DMS153 treated with DMSO at 0.1 percent for 48 hours (cell line): Measurements from ENCODE around the gene AK9.

Source experiments
- DNase-seq: peaks from one replicate; lab custom pipeline; 2025; ENCODE audit not compliant: unreplicated experiment; lab: John Stamatoyannopoulos, UW

Gene AK9

DNA sequence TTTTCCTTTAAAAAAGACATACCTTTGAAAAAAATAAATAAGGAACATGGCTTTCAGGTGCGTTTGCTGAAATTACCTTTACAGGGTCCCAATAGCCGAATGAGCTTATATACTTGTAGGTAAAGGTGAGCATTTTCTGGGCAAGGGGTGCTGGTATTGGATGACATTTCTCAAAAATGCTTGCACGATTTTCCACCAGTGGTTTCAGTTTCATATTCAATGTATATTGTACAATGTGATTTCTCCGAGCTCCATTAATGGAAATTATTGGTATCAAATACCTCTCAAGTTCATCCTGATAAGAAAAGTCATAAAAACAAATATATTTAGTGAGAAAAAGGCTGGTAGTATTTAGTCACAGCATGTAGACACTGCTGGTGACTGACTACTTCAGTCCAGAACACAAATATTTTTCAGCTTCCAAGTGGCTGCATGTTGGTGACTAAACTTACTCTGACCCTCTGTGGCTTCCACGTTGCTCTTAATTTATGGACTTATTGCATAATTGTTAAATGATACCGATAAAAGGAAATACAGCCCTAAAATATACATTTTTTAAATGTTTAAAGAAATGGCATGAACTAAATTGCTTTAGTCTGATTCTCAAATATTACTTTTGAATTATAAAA lies 175.1 kb downstream of the AK9 start:
- DNase-seq: no peak

DNA sequence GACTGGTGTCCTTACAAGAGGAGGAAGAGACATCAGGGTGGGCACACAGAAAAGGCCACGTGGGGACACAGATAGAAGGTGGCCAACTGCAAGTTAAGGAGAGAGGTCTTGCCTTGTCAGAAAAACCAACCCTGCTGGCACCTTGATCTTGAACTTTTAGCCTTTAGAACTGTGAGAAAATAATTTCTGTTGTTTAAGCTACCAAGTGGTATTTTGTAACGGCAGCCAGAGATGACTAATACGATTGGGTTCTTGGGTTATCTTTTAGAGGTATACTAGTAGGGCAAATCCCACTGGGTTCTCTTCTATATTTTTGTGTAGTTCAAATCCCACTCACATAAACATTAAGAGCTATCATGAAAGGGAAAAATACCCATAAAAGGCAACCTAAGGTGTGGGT lies 176.1 kb downstream of the AK9 start:
- DNase-seq: no peak

DNA sequence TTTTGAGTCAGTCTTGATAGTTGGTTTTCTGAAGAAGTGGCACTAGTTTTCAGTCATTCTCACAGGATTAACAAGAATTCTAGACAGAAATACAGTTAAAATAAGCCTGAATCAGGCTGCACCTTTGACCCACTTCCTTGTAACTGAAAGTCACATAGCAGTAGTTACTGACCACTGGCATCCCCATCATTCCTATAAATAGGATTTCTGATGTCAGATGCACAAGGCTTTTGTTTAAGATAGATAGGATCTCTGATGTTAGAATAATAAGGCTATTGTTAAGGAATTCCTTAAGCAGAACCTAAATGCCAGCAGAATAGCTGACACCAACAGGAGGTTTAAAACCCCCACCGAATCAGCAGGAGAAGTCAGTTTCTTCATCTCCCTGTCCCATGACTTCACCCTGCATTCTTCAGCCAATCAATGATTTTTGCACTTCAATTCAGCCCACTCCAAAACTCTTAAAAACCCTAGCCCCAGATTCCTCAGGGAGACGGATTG lies 177.4 kb downstream of the AK9 start:
- DNase-seq: no peak

DNA sequence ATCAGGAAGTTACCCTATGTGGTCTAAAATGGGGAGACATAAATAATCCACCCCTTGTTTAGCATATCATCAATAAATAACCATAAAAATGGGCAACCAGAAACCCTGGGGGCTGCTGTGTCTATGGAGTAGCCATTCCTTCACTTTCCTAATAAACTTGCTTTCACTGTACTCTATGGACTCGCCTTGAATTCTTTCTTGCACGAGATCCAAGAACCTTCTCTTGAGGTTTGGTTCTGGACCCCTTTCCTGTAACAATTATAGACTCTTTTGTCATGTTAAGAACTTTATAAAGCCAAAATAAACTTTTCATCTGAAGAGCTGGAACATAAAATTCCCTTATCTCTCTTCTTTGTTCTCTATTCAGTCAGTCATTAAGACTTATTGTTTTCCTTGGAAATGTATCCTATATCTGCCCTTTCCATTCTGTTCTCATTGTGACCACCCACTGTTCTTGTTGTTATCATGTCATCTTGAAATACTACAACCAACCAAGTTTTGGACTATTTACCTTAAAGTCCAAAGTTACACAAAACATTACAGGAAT lies 178.7 kb downstream of the AK9 start:
- DNase-seq: no peak

DNA sequence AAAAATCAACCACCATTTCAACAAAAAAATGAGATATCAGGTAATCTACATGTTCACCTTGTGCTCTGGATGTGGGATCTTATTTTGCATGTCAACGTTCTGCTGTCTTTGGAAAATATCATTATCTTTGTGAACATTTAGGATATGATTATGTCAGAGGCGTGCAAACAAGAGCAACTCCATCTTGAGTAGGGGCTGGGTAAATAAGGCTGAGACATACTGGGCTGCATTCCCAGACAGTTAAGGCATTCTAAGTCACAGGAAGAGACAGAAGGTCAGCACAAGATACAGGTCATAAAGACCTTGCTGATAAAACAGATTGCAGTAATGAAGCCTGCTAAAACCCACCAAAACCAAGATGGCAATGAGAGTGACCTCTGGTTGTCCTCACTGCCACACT lies 179.2 kb downstream of the AK9 start:
- DNase-seq: no peak

DNA sequence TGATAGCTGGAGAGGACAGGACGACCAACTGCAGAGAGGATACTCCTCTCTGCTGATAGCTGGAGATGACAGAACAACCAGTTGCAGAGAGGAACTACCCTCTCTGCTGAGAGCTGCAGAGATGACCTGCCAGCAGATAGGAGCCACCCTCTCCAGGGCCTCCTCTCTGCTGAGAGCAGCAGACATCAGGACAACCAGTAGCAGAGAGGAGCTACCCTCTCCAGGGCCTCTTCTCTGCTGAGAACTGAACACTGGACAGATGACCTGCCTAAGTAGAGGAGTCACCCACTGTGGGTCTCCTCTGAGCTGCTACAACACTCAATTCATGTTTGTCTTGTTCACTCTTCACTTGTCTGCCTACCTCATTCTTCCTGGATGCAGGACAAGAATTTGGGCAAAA lies 180.6 kb downstream of the AK9 start:
- no peak for DNase-seq

DNA sequence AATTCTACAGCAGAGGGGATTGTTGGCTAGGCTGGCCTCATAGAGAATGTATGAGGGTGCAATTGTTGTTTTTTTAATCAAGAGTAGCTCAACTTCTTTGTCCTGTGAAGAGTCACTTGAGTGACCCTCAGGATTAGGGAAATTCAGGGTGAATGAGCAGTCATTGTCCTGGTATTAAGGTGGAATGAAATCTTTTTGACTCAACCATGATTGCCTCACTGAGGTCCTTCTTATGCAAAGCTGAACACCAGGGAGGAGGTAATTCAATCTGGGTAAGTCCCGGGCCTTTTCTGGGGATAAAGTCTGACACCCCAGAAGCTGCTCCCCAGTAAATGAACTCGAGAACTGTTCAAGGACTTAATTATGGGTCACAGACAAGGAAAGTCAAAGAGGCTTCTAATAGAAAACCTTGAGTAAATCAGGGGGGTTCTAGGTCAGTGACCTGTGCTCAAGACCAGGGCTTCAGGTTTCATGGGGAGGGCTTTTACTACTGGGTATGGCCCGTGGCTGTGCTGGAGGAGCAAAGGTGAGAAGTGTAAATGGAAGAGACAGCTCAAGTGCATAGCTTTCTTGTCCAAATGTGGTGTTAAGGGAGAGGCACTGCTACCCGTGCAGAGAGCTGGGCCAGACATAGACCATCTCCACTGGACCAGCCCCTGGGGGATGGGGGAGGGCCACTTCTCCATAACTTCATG lies 182.7 kb downstream of the AK9 start:
- DNase-seq: no peak

DNA sequence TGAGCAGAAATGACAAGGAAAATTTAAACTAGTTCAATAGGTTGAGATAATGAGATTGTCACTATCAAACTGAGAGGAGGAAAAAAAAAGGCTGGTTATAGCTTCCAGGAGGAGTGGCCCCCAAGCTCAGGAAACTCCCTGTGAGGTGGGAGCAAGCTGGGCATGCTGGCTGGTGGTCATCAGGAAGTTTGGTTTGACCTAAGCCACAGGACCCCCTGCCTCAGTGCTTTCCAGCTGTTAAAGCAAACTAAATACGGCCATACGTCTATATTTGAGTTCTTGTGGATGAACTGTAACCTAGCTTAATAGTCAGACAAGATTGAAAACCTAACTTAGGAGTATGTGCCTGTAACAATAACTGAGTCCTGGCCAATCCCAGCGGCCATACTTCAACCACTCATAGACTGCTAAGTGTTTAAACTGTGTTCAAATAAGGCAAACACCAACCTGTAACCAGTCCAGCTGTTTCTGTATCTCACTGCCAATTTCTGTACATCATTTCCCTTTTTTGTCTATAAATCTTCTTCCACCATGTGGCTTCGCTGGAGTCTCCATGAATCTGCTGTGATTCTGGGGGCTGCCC lies 183.4 kb downstream of the AK9 start:
- DNase-seq: no peak

DNA sequence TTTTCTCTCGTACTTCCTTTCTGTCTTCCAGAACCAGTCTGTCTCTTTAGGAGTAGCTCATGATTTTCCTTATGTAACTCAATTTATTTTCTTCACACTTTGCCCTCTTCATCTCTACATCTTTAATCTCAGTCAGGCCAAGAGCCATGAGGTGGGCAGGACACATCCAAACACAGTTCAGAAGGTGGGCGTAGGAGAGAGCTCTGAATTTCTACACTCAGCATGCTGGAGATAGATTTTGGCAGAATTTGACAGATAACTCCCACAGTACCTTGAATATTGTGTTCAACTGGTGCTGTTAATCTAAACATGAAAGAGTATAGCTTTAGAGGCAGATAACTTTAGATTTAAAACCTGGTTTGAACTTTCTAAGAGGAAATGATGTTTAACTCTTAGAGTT lies 184.2 kb downstream of the AK9 start:
- DNase-seq: no peak

DNA sequence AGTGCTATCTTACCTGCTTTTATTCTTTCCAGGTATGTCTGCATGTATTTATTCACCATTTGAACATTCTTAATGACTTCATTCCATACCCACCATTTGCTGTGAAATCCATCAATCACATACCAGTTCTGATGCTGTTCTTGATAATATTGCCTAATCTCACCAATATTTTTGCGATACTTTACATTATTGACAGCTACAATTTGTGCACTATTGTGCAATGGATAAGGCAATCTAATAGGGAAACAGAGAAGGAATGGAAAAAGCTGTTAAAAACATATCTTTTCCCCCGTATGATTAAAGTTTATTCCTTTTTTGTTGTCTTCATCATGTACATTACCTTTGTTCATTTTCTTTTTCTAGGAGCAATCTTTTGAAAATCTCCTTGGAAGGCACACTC lies 184.7 kb downstream of the AK9 start:
- DNase-seq: no peak

DNA sequence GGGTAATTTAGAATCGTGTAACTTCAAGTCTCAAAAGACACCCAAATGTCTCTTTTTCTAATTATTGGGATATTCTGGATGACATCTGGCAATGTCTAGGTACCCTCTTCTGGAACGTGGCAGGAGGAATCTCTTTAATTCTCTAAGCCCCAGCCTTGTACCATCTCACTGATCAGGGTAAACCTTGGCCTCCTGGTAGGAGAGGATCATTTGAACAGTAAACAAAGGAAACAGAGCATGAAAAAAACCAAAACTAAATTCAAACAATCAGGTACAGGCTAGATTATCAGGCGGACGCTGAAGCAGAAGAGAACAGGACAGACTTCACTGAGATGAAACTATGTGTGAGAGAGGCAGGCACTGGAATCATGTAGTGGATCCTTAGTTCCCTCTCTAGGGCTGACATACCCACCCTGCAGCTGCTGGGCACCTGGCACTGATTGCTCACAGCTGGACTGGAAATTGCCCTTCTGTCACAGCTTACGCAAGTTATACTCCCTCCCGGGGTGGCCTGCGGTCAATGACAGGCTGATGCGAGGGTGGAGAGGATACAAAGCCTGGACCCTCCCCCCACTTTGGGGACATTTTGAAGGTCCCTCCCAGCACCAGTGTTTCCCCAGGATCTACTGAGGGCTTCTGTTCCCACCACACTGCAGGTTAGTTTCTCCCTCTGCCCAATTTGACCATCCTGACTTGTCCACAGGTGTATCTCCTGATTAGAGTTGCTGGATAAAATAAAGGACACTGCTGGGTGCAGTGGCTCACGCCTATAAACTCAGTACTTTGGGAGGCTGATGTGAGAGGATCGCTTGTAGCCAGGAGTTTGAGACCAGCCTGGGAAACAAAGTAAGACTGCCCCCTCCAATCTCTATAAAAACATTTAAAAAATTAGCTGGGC lies 187.4 kb downstream of the AK9 start:
- no peak for DNase-seq

DNA sequence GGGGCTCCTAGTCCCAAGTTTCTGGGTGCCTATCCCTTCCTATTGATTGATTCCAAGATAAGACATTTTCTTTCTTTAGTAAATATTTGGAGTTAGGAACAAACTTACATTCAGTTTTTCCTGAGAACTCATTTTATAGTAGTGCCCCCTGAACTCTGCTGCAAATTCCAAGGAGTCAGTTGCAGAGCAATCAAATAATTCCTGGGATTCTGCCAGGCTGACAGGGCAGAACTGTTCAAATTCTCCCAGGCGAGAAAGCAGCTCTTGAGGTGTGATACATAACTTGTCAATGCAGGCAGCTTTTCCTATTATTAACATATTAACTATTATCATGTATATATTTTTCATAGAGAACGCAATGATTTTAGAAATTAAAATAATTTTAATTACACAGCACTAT lies 192.1 kb downstream of the AK9 start:
- no peak for DNase-seq

DNA sequence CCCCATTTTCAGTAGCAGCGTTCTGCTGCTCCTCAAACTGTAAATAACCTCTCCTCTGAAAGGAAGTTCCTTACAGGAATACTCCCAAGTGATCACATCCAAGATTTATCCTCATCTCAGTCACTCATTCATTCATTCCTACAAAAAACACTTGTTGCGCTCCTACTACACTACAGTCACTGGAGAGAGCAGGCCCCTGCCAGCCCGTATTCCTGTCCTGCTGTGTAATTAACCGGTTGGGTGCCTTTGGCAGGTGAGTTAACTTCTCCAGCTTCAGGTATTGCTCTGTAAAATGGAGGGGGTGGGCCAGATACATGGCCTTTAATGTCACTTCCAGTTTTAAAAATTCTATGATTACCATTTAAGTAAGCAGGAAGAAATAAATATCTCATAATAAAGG lies 192.9 kb downstream of the AK9 start:
- DNase-seq: no peak

DNA sequence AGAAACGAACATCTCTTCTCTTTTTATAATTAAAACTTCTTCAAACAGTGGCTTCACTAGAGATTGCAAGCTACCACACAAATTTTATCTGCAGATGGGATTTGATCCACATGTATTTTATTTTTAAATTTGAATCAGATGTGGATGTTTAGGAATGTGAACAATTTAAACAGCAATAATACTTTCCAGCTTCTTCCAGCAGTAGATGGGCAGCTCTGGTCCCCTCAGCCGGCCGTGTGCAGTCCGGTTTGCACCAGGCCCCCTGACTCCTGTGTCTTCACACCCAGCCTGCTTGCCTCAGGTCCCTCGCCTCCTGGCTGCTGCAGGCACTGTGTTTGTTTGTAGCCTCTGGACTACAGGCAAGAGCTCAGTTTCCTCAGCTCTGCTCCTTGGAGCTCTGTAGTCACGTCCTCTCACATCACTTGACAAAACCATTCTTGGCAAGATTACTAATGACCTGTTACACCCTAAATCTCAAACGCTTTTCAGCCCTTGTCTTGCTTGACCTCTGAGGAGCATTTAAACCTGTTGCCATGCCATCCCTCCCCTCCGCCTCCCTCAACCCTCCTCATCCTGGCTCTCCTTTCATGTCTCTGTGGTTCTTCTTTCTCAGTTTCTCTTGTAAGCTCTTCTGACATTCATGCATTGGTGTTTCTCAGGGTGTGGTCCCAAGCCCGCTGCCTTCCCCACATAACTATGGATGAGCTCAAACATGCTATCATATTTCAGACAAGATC lies 194.8 kb downstream of the AK9 start:
- no peak for DNase-seq

DNA sequence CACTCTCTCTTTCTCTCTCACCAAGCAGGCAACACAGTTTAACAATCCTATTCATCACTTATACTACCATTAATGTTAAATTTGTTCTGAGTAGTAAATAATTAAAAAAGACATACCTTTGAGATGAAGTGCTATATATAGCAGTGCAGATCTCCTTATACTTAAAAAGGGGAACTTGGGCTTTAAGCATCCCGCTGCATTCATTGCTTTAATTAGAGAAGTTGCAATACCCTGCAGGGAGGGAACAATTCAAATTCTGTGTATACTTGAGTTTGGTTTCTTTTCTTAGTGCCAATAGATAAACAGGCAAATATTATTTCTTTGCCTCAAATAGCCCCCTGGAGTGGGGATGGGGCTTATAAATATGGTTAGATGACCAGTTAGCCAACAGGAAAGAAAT lies 197.1 kb downstream of the AK9 start:
- DNase-seq: no peak

DNA sequence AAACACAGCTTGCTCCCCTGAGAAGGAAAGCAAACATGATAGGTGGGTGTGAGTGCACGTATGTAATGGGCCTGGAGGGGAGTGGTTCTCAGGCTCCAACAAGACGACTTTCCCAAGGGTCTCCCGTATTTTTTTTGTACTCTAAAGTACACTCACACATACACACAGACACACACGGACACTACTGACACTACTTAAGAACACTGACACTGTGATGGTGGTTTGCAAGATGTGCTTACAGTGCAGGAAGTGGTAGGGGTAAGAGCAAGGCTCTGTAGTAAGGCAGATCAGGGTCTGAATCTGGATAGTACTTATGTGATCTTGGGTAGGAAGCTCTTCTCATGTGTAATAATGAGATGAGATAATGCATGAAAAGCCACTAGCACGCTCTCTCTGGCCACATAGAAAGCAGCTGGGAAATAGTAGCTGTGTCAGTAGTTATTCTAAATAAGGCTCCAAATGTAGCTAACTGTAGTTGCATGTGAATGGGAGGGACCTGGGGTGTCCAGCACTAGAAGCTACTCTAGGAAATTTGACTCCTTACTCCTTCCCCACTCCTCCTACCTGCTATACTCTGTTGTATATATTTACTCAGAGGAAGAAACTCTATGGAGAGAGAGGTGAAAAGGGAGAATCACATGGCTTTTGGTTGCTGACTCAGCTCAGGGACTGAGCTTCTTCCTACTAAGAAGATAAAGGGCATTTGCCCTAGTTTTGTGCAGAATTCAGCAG lies 199.6 kb downstream of the AK9 start:
- DNase-seq: no peak

DNA sequence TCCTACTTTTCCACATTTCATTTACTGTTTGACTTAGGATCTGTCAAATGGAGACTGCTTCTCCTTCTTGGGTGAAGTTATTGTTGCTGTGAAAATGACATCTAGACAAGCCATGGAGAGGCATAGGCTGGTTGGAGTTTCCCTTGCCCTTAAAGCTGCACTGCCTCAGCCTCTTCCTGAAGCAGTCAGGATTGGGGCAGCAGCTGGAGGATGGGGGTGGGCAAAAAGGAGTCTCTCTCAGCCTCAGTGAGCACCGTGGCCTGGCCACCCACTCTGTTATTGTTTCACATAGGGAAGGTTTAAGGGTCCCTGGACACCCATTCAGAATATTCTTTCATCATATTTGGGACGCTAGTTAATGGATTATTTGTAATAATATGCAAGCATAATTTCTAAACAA lies 200.3 kb downstream of the AK9 start:
- no peak for DNase-seq

DNA sequence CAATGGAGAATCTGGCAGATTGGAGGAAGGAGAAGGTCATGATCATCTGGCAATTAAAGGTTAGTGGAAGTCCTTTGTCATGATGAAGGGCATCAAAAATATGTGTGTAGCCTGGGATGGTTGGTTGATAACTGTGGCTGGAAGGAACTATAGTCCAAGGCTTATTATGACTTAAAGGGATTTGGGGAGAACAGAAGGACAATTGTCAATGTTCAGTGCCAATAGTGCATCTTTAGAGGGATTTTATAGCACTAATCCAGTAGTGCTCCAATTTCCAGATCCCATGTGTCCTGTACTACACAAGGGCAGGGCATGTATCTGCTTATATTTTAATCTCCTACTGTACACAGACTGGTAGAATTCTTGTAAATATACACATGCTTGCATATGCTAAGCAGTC lies 203.0 kb downstream of the AK9 start:
- no peak for DNase-seq

DNA sequence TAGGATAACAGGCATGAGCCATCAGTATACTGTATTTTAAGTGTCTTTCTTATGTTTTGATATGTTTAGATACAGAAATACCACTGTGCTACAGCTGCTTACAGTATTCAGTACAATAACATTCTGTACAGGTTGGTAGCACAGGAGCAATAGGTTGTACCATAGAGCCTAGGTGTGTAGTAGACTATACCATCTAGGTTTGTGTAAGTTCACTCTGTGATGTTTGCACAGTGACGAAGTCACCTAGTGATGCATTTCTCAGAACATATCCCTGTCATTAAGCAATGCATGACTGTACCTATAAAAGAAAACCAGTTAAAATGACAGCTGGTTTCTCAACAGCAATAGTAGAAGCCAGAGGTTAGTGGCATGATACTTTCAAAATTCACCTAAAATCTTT lies 204.9 kb downstream of the AK9 start:
- DNase-seq: no peak
